Naive thymus-derived CD4-positive, alpha-beta T cell (primary cell): ENCODE data around the gene CUL3. TPM values are rescaled to one million over a fixed set of nuclear protein-coding genes. Genes with fewer than 3 reads are reported as not detected.
"Not testable (repeated sequence)": the region's sequence is repeated elsewhere in the genome, so short reads cannot be mapped to it uniquely, and the experiment has no call there.

Source experiments
- ATAC-seq: fragments of 150-1000 bp; cut with Tn5 transposase; 2 replicates; pipeline ENCODE4 v1.10.0; 2021; ENCODE audit warnings: mild to moderate bottlenecking, moderate library complexity
- CTCF ChIA-PET: fragments of 350-600 bp; sonication (Branson Sonifier 250); formaldehyde crosslinking; loops from one replicate; lab custom pipeline; 2021; ENCODE audit warnings: antibody characterized with exemption; lab: Charles Lee
- POLR2A ChIA-PET: fragments of 350-600 bp; sonication (Branson Sonifier 250); formaldehyde crosslinking; loops from one replicate; lab custom pipeline; 2021; ENCODE audit warnings: antibody characterized with exemption, inconsistent platforms; lab: Charles Lee
- DNase-seq, 9 donors: peaks; one replicate each; pipeline versions ENCODE4 v3.0.0 to v3.0.0-alpha.2; 2020 to 2022; ENCODE audit warnings: mixed read lengths in 1 of 9
- H3K27ac ChIP-seq: one replicate; pipeline ENCODE4 v1.7.0; 2013; ENCODE audit warnings: mild to moderate bottlenecking, low read depth, low read length, moderate library complexity
- H3K27me3 ChIP-seq, 2 donors: one replicate each; pipeline ENCODE4 v1.7.0; 2013; ENCODE audit warnings: low read length in 2 of 2, mild to moderate bottlenecking in 2 of 2, moderate library complexity in 2 of 2; ENCODE audit not compliant: control insufficient read depth in 2 of 2, insufficient read depth in 2 of 2
- H3K36me3 ChIP-seq, 3 experiments: 1 replicate in 2 of 3; 2 replicates in 1 of 3; pipeline ENCODE4 v1.7.0; 2013; ENCODE audit warnings: low read length in 3 of 3, mild to moderate bottlenecking in 3 of 3, moderate library complexity in 1 of 3; ENCODE audit not compliant: insufficient read depth in 3 of 3, control insufficient read depth in 2 of 3
- H3K4me1 ChIP-seq, 2 donors: one replicate each; pipeline ENCODE4 v1.7.0; 2013; ENCODE audit warnings: low read length in 2 of 2, mild to moderate bottlenecking in 2 of 2, moderate library complexity in 1 of 2; ENCODE audit not compliant: control insufficient read depth in 2 of 2, insufficient read depth in 2 of 2
- H3K4me3 ChIP-seq: 2 replicates; pipeline ENCODE4 v1.7.0; 2013; ENCODE audit warnings: mild to moderate bottlenecking, low read length
- H3K9me3 ChIP-seq, 3 experiments: 1 replicate in 2 of 3; 2 replicates in 1 of 3; pipeline ENCODE4 v1.7.0; 2013; ENCODE audit warnings: low read length in 3 of 3; ENCODE audit not compliant: control insufficient read depth in 2 of 3
- H3K27ac Mint-ChIP-seq, 9 donors: one replicate each; pipeline ENCODE4 v1.8.0; 2020 to 2022; ENCODE audit warnings: mixed read lengths in 9 of 9, mild to moderate bottlenecking in 8 of 9, moderate library complexity in 5 of 9, inconsistent platforms in 2 of 9
- H3K27me3 Mint-ChIP-seq, 5 donors: one replicate each; pipeline ENCODE4 v1.8.0; 2021 to 2022; ENCODE audit warnings: mixed read lengths in 5 of 5, mild to moderate bottlenecking in 1 of 5
- H3K36me3 Mint-ChIP-seq, 5 donors: one replicate each; pipeline ENCODE4 v1.8.0; 2020 to 2022; ENCODE audit warnings: mixed read lengths in 5 of 5, mild to moderate bottlenecking in 3 of 5, inconsistent platforms in 1 of 5
- H3K4me1 Mint-ChIP-seq, 7 donors: one replicate each; pipeline ENCODE4 v1.8.0; 2020 to 2022; ENCODE audit warnings: mixed read lengths in 7 of 7, mild to moderate bottlenecking in 3 of 7, inconsistent platforms in 1 of 7
- H3K4me3 Mint-ChIP-seq, 10 donors: one replicate each; pipeline ENCODE4 v1.8.0; 2020 to 2022; ENCODE audit warnings: mild to moderate bottlenecking in 10 of 10, mixed read lengths in 10 of 10, moderate library complexity in 6 of 10, inconsistent platforms in 2 of 10
- H3K9me3 Mint-ChIP-seq, 11 donors: one replicate each; pipeline ENCODE4 v1.8.0; 2020 to 2022; ENCODE audit warnings: mixed read lengths in 11 of 11, mild to moderate bottlenecking in 4 of 11, inconsistent platforms in 1 of 11, moderate library complexity in 1 of 11
- intact Hi-C, 2 donors: fragments of 100-400 bp; cut with micrococcal nuclease; formaldehyde crosslinking; loops; one replicate each; pipeline ENCODE4 v1.15.1; 2023
- polyA plus RNA-seq, 2 donors: library from polyadenylated mRNA; unstranded; fragments of 300-500 nt; fragmentation: Illumina TruSeq; gene quantifications; one replicate each; pipeline ENCODE4 v1.2.3, GENCODE V29; 2021
- total RNA-seq, 6 experiments: library from RNA in 5 of 6; stranded (reverse) in 5 of 6; gene quantifications; 1 replicate in 5 of 6; 2 replicates in 1 of 6; pipeline ENCODE4 v1.2.3 and lab custom pipeline; 2021 to 2026

Gene CUL3
- total and polyA plus RNA-seq, 7 experiments from 2014 or later = 21.4 to 97.0 (median 84.3) TPM

- peaks cover 0 to 9% (median 5%) of the 10 kb centered on the region in 5 donors for H3K27me3 Mint-ChIP-seq
- H3K27me3 ChIP-seq = no peaks in the 10 kb centered on the region
- H3K9me3 Mint-ChIP-seq = no peaks in the 10 kb centered on the region
- DNase-seq (no peak), ATAC-seq (no peak)
- H3K9me3 ChIP-seq = no peaks in the 10 kb centered on the region
- H3K4me3 Mint-ChIP-seq = no peak overlapping the region
- no peak overlapping the region for H3K4me3 ChIP-seq
- peaks cover 0 to 3% (median 0%) of the 10 kb centered on the region in 7 donors for H3K4me1 Mint-ChIP-seq
- intact Hi-C loops = loop anchor here in 1 of 2 donors (5.0 kb wide), 1 partner anchor 40 kb away; no protein-coding TSS in a partner anchor
- H3K36me3 Mint-ChIP-seq = no peaks in the 10 kb centered on the region
- ChIA-PET CTCF (no interaction called here), POLR2A (no interaction called here)
- H3K27ac ChIP-seq = no peak overlapping the region
- H3K4me1 ChIP-seq = no peaks in the 10 kb centered on the region
- H3K27ac Mint-ChIP-seq = no peak overlapping the region
- no peaks in the 10 kb centered on the region for H3K36me3 ChIP-seq
These were observed 27.4 kb upstream of the CUL3 start for GRCh38 chr2:224612578-224612977.

GRCh38 chr2:224611938-224612337, 26.8 kb upstream of the CUL3 start:
- intact Hi-C loops = loop anchor here in 1 of 2 donors (5.0 kb wide), 1 partner anchor 40 kb away; no protein-coding TSS in a partner anchor
- no peak for DNase-seq
- POLR2A ChIA-PET = no interaction called here
- no peaks in the 10 kb centered on the region for H3K9me3 Mint-ChIP-seq
- Histone ChIP-seq H3K4me3 (no peak overlapping the region), H3K27me3 (no peaks in the 10 kb centered on the region), H3K9me3 (no peaks in the 10 kb centered on the region), H3K4me1 (no peaks in the 10 kb centered on the region), H3K36me3 (no peaks in the 10 kb centered on the region), H3K27ac (no peak overlapping the region)
- CTCF ChIA-PET = no interaction called here
- no peak overlapping the region for H3K27ac Mint-ChIP-seq
- no peak for ATAC-seq
- peaks cover 0 to 3% (median 0%) of the 10 kb centered on the region in 7 donors for H3K4me1 Mint-ChIP-seq
- no peaks in the 10 kb centered on the region for H3K36me3 Mint-ChIP-seq
- H3K27me3 Mint-ChIP-seq = peaks cover 0 to 12% (median 5%) of the 10 kb centered on the region in 5 donors
- H3K4me3 Mint-ChIP-seq = no peak overlapping the region

- intact Hi-C loops = no loop called here
- DNase-seq (no peak), ATAC-seq (no peak)
- no peaks in the 10 kb centered on the region for H3K9me3 ChIP-seq
- Mint-ChIP-seq H3K27me3 (peaks cover 0 to 12% (median 5%) of the 10 kb centered on the region in 5 donors), H3K36me3 (no peaks in the 10 kb centered on the region), H3K4me1 (peaks cover 0 to 3% (median 1%) of the 10 kb centered on the region in 7 donors), H3K4me3 (no peak overlapping the region), H3K27ac (no peak overlapping the region), H3K9me3 (peaks cover 0 to 1% (median 0%) of the 10 kb centered on the region in 11 donors)
- no peaks in the 10 kb centered on the region for H3K36me3 ChIP-seq
- H3K27ac ChIP-seq = no peak overlapping the region
- CTCF ChIA-PET = no interaction called here
- H3K4me1 ChIP-seq = no peaks in the 10 kb centered on the region
- H3K4me3 ChIP-seq = no peak overlapping the region
- H3K27me3 ChIP-seq = no peaks in the 10 kb centered on the region
- POLR2A ChIA-PET = no interaction called here
These were observed 22.9 kb upstream of the CUL3 start for GRCh38 chr2:224608104-224608503.

- POLR2A ChIA-PET, H3K9me3 Mint-ChIP-seq, H3K9me3 ChIP-seq, H3K4me1 ChIP-seq, intact Hi-C loops, ATAC-seq, H3K27me3 ChIP-seq, H3K36me3 ChIP-seq, H3K27ac Mint-ChIP-seq, H3K4me3 ChIP-seq, H3K4me3 Mint-ChIP-seq, H3K27ac ChIP-seq, DNase-seq, H3K36me3 Mint-ChIP-seq: not testable (repeated sequence)
- CTCF ChIA-PET = interaction anchor here (0.6 kb wide), 1 partner anchor 662 kb away, joined by 4 read pairs; no protein-coding TSS in a partner anchor
- peaks cover 1 to 20% (median 9%) of the 10 kb centered on the region in 5 donors for H3K27me3 Mint-ChIP-seq
- peaks cover 0 to 15% (median 10%) of the 10 kb centered on the region in 7 donors for H3K4me1 Mint-ChIP-seq
These were observed 18.8 kb upstream of the CUL3 start for GRCh38 chr2:224603746-224604500.

GRCh38 chr2:224602778-224603375, 17.7 kb upstream of the CUL3 start:
- Mint-ChIP-seq H3K4me1 (peaks cover 0 to 15% (median 10%) of the 10 kb centered on the region in 7 donors), H3K4me3 (peak overlapping the region; percentile 65 to 91 (median 83)), H3K27ac (peak overlapping the region in 7 of 9 donors; percentile 3 to 83 (median 36)), H3K27me3 (peaks cover 0 to 16% (median 7%) of the 10 kb centered on the region in 5 donors)
- POLR2A ChIA-PET = interaction anchor here (0.7 to 0.8 kb wide), 2 partner anchors 17 to 133 kb away, joined by 3 read pairs; no protein-coding TSS in a partner anchor
- CTCF ChIA-PET = interaction anchor here (0.6 kb wide), 1 partner anchor 661 kb away, joined by 4 read pairs; no protein-coding TSS in a partner anchor
- H3K27ac ChIP-seq, H3K27me3 ChIP-seq, intact Hi-C loops, H3K9me3 Mint-ChIP-seq, H3K4me1 ChIP-seq, H3K9me3 ChIP-seq, H3K36me3 ChIP-seq, H3K36me3 Mint-ChIP-seq, ATAC-seq: not testable (repeated sequence)
- H3K4me3 ChIP-seq = peak overlapping the region; percentile 43
- DNase-seq = peak in 3 of 9 donors; percentile 13 to 18 (median 15)

- no peaks in the 10 kb centered on the region for H3K36me3 ChIP-seq
- H3K27ac ChIP-seq = no peak overlapping the region
- peaks cover 0 to 15% (median 10%) of the 10 kb centered on the region in 7 donors for H3K4me1 Mint-ChIP-seq
- no peak overlapping the region for H3K4me3 ChIP-seq
- POLR2A ChIA-PET = no interaction called here
- H3K4me3 Mint-ChIP-seq = peak overlapping the region in 3 of 10 donors; percentile 80 to 91 (median 85)
- H3K27ac Mint-ChIP-seq = no peak overlapping the region
- peaks cover 0 to 13% (median 7%) of the 10 kb centered on the region in 5 donors for H3K27me3 Mint-ChIP-seq
- no peak for ATAC-seq
- no peak for DNase-seq
- intact Hi-C loops = no loop called here
- H3K27me3 ChIP-seq = no peaks in the 10 kb centered on the region
- H3K9me3 ChIP-seq = no peaks in the 10 kb centered on the region
- H3K9me3 Mint-ChIP-seq = peaks cover 0 to 1% (median 0%) of the 10 kb centered on the region in 11 donors
- H3K4me1 ChIP-seq = no peaks in the 10 kb centered on the region
- no peaks in the 10 kb centered on the region for H3K36me3 Mint-ChIP-seq
- CTCF ChIA-PET = interaction anchor here (1.2 kb wide), 1 partner anchor 50 kb away, joined by 8 read pairs; no protein-coding TSS in a partner anchor
These were observed 16.8 kb upstream of the CUL3 start for GRCh38 chr2:224601923-224602322.
